ENCODE results near the gene BCAS1. TPM values are rescaled to one million over a fixed set of nuclear protein-coding genes. Genes with fewer than 3 reads are reported as not detected.

The BCAS1 gene
- total RNA-seq, 1 donor from 2014 or later: 0.32 TPM

DNA sequence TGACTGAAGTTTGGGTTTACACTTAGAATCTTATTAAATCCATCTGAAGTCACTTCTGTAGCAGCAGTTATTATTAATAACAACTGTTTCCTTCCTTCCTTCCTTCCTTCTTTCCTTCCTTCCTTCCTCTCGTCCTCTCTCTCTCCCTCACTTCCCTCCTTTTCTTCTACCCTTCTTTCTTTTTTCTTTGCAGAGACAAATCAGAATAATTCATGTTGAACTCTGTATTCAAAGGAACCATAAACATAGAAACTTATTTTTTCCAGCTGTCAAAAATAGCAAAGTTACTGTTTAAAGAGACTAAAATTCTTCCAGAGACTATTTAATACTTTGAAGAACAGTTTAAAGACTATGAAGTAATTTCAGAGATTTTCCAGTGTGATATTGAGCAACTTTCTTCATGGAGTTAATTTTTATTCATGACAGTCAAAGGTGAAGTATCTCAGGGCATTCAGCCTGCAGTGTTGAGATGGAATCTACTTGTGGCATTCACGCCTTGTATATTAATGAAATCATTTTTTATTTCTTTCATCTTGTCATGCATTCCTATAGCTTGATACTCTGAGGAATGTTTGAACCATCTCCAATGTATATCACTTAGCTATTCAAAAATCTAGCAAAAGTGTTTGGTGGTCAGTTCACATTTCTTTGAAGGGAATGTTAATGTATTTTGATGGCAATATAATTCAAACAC is 109.7 kb downstream of the BCAS1 start:
- TF ChIP-seq, protein P1, sequence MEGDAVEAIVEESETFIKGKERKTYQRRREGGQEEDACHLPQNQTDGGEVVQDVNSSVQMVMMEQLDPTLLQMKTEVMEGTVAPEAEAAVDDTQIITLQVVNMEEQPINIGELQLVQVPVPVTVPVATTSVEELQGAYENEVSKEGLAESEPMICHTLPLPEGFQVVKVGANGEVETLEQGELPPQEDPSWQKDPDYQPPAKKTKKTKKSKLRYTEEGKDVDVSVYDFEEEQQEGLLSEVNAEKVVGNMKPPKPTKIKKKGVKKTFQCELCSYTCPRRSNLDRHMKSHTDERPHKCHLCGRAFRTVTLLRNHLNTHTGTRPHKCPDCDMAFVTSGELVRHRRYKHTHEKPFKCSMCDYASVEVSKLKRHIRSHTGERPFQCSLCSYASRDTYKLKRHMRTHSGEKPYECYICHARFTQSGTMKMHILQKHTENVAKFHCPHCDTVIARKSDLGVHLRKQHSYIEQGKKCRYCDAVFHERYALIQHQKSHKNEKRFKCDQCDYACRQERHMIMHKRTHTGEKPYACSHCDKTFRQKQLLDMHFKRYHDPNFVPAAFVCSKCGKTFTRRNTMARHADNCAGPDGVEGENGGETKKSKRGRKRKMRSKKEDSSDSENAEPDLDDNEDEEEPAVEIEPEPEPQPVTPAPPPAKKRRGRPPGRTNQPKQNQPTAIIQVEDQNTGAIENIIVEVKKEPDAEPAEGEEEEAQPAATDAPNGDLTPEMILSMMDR (IDR thresholded peaks at IDR 0.05; ENCODE audit: partially characterized antibody, unreplicated experiment): no peak
- Mint-ChIP-seq H3K36me3 (ENCODE audit: unreplicated experiment) (no peaks in the 10 kb centered on the region), H3K9me3 (ENCODE audit: unreplicated experiment) (no peaks in the 10 kb centered on the region), H3K27ac (ENCODE audit: unreplicated experiment) (no peak overlapping the region), H3K4me1 (ENCODE audit: low read depth, unreplicated experiment) (peaks cover 3% of the 10 kb centered on the region), H3K4me3 (ENCODE audit: unreplicated experiment) (no peak overlapping the region), H3K27me3 (ENCODE audit: unreplicated experiment) (no peaks in the 10 kb centered on the region)
- no peak for DNase-seq

DNA sequence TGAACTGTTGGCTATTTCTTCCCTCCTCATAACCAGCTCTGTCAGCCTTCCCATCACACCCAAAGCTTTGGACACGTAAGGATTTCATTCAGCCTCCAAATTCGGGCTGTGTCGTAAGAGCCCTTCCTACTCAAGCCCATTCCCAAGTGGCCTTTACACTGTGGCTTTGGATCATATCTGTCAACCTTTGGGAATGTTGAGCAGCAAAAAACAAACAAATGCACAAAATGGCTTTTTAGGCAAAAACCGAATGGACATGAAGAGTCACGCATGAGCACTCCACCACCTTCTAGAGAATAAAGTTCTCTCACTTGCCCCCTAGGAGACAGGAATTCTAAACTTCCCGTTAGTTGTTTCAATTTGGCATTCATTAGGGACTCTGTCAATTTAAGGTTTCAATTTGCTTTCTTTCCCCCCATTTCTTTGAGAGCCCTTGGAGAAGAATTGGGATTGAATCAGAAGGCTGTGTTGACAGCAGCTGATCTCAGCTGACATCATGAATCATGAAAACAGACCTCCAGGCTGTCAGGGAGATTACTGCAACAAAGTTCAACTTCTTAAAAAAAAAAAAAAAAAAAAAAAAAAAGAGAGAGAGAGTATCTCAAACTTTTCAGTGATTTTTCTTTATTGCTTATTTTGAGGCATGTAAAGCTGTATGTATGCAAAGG is 110.3 kb downstream of the BCAS1 start:
- DNase-seq: no peak
- H3K36me3 Mint-ChIP-seq (ENCODE audit: unreplicated experiment): no peaks in the 10 kb centered on the region

DNA sequence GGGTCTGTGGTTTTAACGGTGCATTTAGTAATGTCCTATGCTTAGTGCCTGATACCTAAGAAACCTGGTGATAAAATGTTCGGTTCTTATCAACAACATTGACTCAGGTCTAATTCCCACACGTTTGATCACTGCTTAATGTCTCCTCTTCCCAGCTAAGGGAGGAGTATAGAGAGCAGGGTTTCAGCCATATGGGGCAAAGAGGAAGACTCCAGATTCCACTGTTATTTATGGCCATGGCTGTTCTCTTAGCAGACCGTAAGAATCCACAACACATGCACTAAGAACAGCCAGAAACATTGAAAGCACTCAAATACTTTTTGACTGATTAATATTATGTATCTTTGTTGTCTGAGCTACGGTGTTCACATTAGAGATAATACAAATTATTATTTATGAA is 112.1 kb downstream of the BCAS1 start:
- H3K27me3 Mint-ChIP-seq (ENCODE audit: unreplicated experiment): no peaks in the 10 kb centered on the region
- H3K36me3 Mint-ChIP-seq (ENCODE audit: unreplicated experiment): peaks cover 5% of the 10 kb centered on the region
- TF ChIP-seq, protein P1 (IDR thresholded peaks at IDR 0.05; ENCODE audit: partially characterized antibody, unreplicated experiment): no peak
- H3K27ac Mint-ChIP-seq (ENCODE audit: unreplicated experiment): no peak overlapping the region
- no peak for DNase-seq
- peaks cover 2% of the 10 kb centered on the region for H3K9me3 Mint-ChIP-seq (ENCODE audit: unreplicated experiment)
- H3K4me3 Mint-ChIP-seq (ENCODE audit: unreplicated experiment): no peak overlapping the region
- no peaks in the 10 kb centered on the region for H3K4me1 Mint-ChIP-seq (ENCODE audit: low read depth, unreplicated experiment)

More for the DNA sequence above, 110.3 kb downstream of the BCAS1 start:
- no peaks in the 10 kb centered on the region for H3K27me3 Mint-ChIP-seq (ENCODE audit: unreplicated experiment)
- H3K27ac Mint-ChIP-seq (ENCODE audit: unreplicated experiment): no peak overlapping the region
- no peak overlapping the region for H3K4me3 Mint-ChIP-seq (ENCODE audit: unreplicated experiment)
- H3K9me3 Mint-ChIP-seq (ENCODE audit: unreplicated experiment): no peaks in the 10 kb centered on the region
- H3K4me1 Mint-ChIP-seq (ENCODE audit: low read depth, unreplicated experiment): peaks cover 3% of the 10 kb centered on the region
- TF ChIP-seq, protein P1 (IDR thresholded peaks at IDR 0.05; ENCODE audit: partially characterized antibody, unreplicated experiment): no peak

DNA sequence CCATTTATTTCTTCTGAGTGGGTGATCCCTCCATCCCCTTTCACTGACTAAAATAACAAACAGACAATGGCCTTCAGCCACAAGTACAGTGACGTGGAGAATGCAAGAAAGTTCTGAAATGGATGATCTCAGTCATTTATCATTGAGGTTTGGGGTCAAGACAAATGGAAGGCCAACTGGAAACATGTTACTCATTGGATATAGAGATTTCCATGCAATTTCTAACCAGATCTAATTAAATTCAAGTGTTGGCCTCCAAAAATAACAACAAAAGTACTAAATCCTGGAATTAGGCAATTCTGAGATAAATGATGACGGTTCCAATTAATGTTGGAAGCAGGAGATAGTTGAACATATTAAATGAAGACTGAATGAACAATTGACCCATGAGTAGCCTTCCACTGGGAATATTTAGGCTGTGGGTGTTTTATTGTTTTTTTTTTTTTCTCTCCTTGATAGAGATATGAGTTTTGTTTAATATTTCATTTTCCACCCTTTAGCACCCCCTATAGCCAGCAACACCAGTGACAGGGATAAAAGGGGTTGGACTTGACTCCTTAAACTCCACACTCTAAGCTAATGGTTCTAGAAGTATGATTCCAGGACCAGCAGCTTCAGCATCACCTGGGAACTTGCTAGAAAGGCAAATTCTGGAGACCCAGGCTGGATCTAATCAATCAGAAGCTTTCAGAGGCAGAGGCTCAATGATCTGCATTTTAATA is 112.8 kb downstream of the BCAS1 start:
- Mint-ChIP-seq H3K9me3 (ENCODE audit: unreplicated experiment) (peaks cover 2% of the 10 kb centered on the region), H3K27ac (ENCODE audit: unreplicated experiment) (no peak overlapping the region), H3K4me3 (ENCODE audit: unreplicated experiment) (no peak overlapping the region), H3K36me3 (ENCODE audit: unreplicated experiment) (peaks cover 9% of the 10 kb centered on the region), H3K27me3 (ENCODE audit: unreplicated experiment) (no peaks in the 10 kb centered on the region), H3K4me1 (ENCODE audit: low read depth, unreplicated experiment) (no peaks in the 10 kb centered on the region)
- TF ChIP-seq, protein P1 (IDR thresholded peaks at IDR 0.05; ENCODE audit: partially characterized antibody, unreplicated experiment): no peak
- no peak for DNase-seq

Measured in glutamatergic neuron (in vitro differentiated cells).